HepG2 (cell line): ENCODE results near the gene ZNF48. TPM values are rescaled to one million over a fixed set of nuclear protein-coding genes. Genes with fewer than 3 reads are reported as not detected.

Experiments used
- AFF4 ChIP-seq: sonication (generic); formaldehyde crosslinking; IDR thresholded peaks from 2 replicates; pipeline ENCODE4 v1.4.0; 2020; ENCODE audit warnings: missing genetic modification reagents
- DZIP1 ChIP-seq: sonication (generic); formaldehyde crosslinking; IDR thresholded peaks from 2 replicates; pipeline ENCODE4 v1.5.0; 2020; ENCODE audit warnings: mild to moderate bottlenecking, missing genetic modification reagents
- FIP1L1 ChIP-seq: fragments of 200-400 bp; formaldehyde crosslinking; IDR thresholded peaks from 2 replicates; pipeline ENCODE4 v1.6.1; 2018; ENCODE audit warnings: low read depth, mild to moderate bottlenecking, low read length, moderate library complexity, borderline replicate concordance; ENCODE audit not compliant: insufficient read depth
- GTF3A ChIP-seq: sonication (generic); formaldehyde crosslinking; conservative IDR thresholded peaks from 2 replicates; pipeline ENCODE4 v1.4.0; 2020; ENCODE audit warnings: mild to moderate bottlenecking, missing genetic modification reagents
- HNRNPK ChIP-seq: fragments of 200-400 bp; formaldehyde crosslinking; IDR thresholded peaks from 2 replicates; pipeline ENCODE4 v1.6.1; 2018; ENCODE audit warnings: low read length, low read depth, moderate library complexity, mild to moderate bottlenecking; ENCODE audit not compliant: poor library complexity, severe bottlenecking
- IKZF4 ChIP-seq: sonication (generic); formaldehyde crosslinking; IDR thresholded peaks from 2 replicates; pipeline ENCODE4 v1.5.1; 2020; ENCODE audit warnings: borderline replicate concordance, mild to moderate bottlenecking, low read depth, missing genetic modification reagents; ENCODE audit errors: not compliant biosample characterization
- ISX ChIP-seq: sonication (generic); formaldehyde crosslinking; conservative IDR thresholded peaks from 2 replicates; pipeline ENCODE4 v1.5.0; 2020; ENCODE audit warnings: missing genetic modification reagents
- KDM2A ChIP-seq: sonication (generic); formaldehyde crosslinking; IDR thresholded peaks from 2 replicates; pipeline ENCODE4 v1.4.0; 2020; ENCODE audit warnings: low read depth, missing genetic modification reagents, borderline replicate concordance
- KDM5B ChIP-seq: sonication (generic); formaldehyde crosslinking; IDR thresholded peaks from 2 replicates; pipeline ENCODE4 v1.4.0; 2020; ENCODE audit warnings: missing genetic modification reagents, mild to moderate bottlenecking, borderline replicate concordance
- KLF11 ChIP-seq: IDR thresholded peaks from 2 replicates; pipeline ENCODE4 v1.6.1; 2016; ENCODE audit warnings: missing compliant biosample characterization
- NCOR1 ChIP-seq: fragments of 200-600 bp; sonication (generic); IDR thresholded peaks from 2 replicates; pipeline ENCODE4 v1.7.0; 2017; ENCODE audit warnings: antibody characterized with exemption, low read length, borderline replicate concordance
- RAD21 ChIP-seq: fragments of 450-650 bp; formaldehyde crosslinking; IDR thresholded peaks from 2 replicates; pipeline ENCODE4 v1.5.0; 2020; ENCODE audit warnings: mild to moderate bottlenecking
- RFX5 ChIP-seq: IDR thresholded peaks from 2 replicates; pipeline ENCODE4 v1.6.1; 2011; ENCODE audit warnings: low read depth, low read length, improper control_type of control experiment
- SMYD3 ChIP-seq: sonication (generic); formaldehyde crosslinking; IDR thresholded peaks from 2 replicates; pipeline ENCODE4 v1.8.1; 2023; ENCODE audit warnings: mild to moderate bottlenecking, missing genetic modification reagents
- SSRP1 ChIP-seq: IDR thresholded peaks from 2 replicates; pipeline ENCODE4 v1.6.1; 2016; ENCODE audit warnings: control low read depth
- TEAD3 ChIP-seq: optimal IDR thresholded peaks from 2 replicates; pipeline ENCODE3; 2016; ENCODE audit warnings: borderline replicate concordance
- TERF1 ChIP-seq: sonication (generic); formaldehyde crosslinking; IDR thresholded peaks from 2 replicates; pipeline ENCODE4 v1.8.0; 2022; ENCODE audit warnings: mild to moderate bottlenecking, missing genetic modification reagents, moderate library complexity
- TFAP4 ChIP-seq: sonication (generic); IDR thresholded peaks from 2 replicates; pipeline ENCODE4 v1.6.1; 2016; ENCODE audit warnings: low read depth, borderline replicate concordance
- ZBTB7B ChIP-seq: sonication (generic); formaldehyde crosslinking; IDR thresholded peaks from 2 replicates; pipeline ENCODE4 v1.4.0; 2020; ENCODE audit warnings: missing genetic modification reagents
- ZBTB8A ChIP-seq: sonication (generic); formaldehyde crosslinking; IDR thresholded peaks from 2 replicates; pipeline ENCODE4 v1.4.0; 2020; ENCODE audit warnings: mild to moderate bottlenecking, low read depth, missing genetic modification reagents, borderline replicate concordance
- ZNF20 ChIP-seq: sonication (generic); formaldehyde crosslinking; IDR thresholded peaks from 2 replicates; pipeline ENCODE4 v1.4.0; 2020; ENCODE audit warnings: mild to moderate bottlenecking, moderate library complexity, missing genetic modification reagents
- ZNF674 ChIP-seq: sonication (generic); formaldehyde crosslinking; IDR thresholded peaks from 2 replicates; pipeline ENCODE4 v1.5.0; 2020; ENCODE audit warnings: low read depth, mild to moderate bottlenecking, missing genetic modification reagents
- polyA plus RNA-seq, 8 experiments: library from polyadenylated mRNA; depleted of rRNA in 3 of 8; stranded (reverse) in 7 of 8; unstranded in 1 of 8; fragments of >200 nt; fragmentation: Illumina TruSeq in 4 of 8; extraction: Trizol in 4 of 8; gene quantifications; 2 replicates each; pipeline versions ENCODE4 v1.2.1 to v1.2.3, GENCODE V29; 2011 to 2016; ENCODE audit warnings: low read depth in 4 of 8, missing spikeins in 1 of 8, mixed read lengths in 1 of 8; ENCODE audit not compliant: insufficient read depth in 1 of 8
- total RNA-seq, 5 experiments: library from RNA; depleted of rRNA; stranded (reverse); fragments of >200 nt; fragmentation: Illumina TruSeq; extraction: Trizol; gene quantifications; 2 replicates each; pipeline ENCODE4 v1.2.3, GENCODE V29; 2016; ENCODE audit warnings: low read depth in 1 of 5

Gene ZNF48
- total and polyA plus RNA-seq, 2 of the 13 experiments (the other 11 are each of a cell fraction or from before 2014, with no cell fraction given), result 9.9 to 12.3 TPM

- TF ChIP-seq FIP1L1 (no peak), ISX (CRISPR knock-in tag) (0 out of 2 replicates have a peak, but pooled peaks have one; percentile 81), HNRNPK (no peak), KDM5B (peak; percentile 72), SSRP1 (CRISPR knock-in tag) (0 out of 2 replicates have a peak, but pooled peaks have one; percentile 18), RAD21 (peak; percentile 66), AFF4 (CRISPR knock-in tag) (0 out of 2 replicates have a peak, but pooled peaks have one; percentile 16), ZBTB7B (CRISPR knock-in tag) (no peak), SMYD3 (CRISPR knock-in tag) (0 out of 2 replicates have a peak, but pooled peaks have one; percentile 64), ZNF20 (no peak), KDM2A (CRISPR knock-in tag) (no peak; the same call in 1 of the 2 replicates), TEAD3 (CRISPR knock-in tag) (no peak), ZNF674 (no peak), TERF1 (CRISPR knock-in tag) (no peak), DZIP1 (CRISPR knock-in tag) (peak; percentile 84; the same call in 1 of the 2 replicates), IKZF4 (CRISPR knock-in tag) (peak; percentile 78), KLF11 (no peak; the same call in 1 of the 2 replicates), GTF3A (no peak), NCOR1 (no peak), TFAP4 (no peak), RFX5 (no peak), ZBTB8A (CRISPR knock-in tag) (no peak)
Observed at GRCh38 chr16:30430428-30430970, 35.3 kb downstream of the ZNF48 start (continued).
